ENCODE results near the gene CACNA1A. TPM values are rescaled to one million over a fixed set of nuclear protein-coding genes. Genes with fewer than 3 reads are reported as not detected.

CACNA1A gene
- total and polyA plus RNA-seq, 2 of the 13 experiments (the other 11 are each of a cell fraction or from before 2014, with no cell fraction given) = not detected

GRCh38 chr19:13195678-13196077 is 310.6 kb downstream of the CACNA1A start (continued):
- TF ChIP-seq ZNF687 (CRISPR knock-in tag; IDR thresholded peaks at IDR 0.05) (peak; percentile 34), JUND (CRISPR knock-in tag; IDR thresholded peaks at IDR 0.05) (no peak), TFAP4 (IDR thresholded peaks at IDR 0.05; ENCODE audit: borderline replicate concordance, low read depth) (peak; percentile 62; the same call in 1 of the 2 replicates), ZNF883 (CRISPR knock-in tag; IDR thresholded peaks at IDR 0.05; ENCODE audit: not compliant biosample characterization) (no peak), MTF1 (CRISPR knock-in tag; IDR thresholded peaks at IDR 0.05) (no peak), RARA (CRISPR knock-in tag; IDR thresholded peaks at IDR 0.05) (peak; percentile 60), SRSF4 (IDR thresholded peaks at IDR 0.05; ENCODE audit: low read depth, low read length, poor library complexity, severe bottlenecking) (no peak), TFE3 (CRISPR knock-in tag; IDR thresholded peaks at IDR 0.05) (0 out of 2 replicates have a peak, but pooled peaks have one; percentile 26), ZNF263 (CRISPR knock-in tag; IDR thresholded peaks at IDR 0.05) (no peak), NFKBIZ (CRISPR knock-in tag; IDR thresholded peaks at IDR 0.05) (no peak), CSRNP1 (CRISPR knock-in tag; IDR thresholded peaks at IDR 0.05) (no peak), ZSCAN30 (CRISPR knock-in tag; IDR thresholded peaks at IDR 0.05) (no peak), TBX2 (CRISPR knock-in tag; IDR thresholded peaks at IDR 0.05; ENCODE audit: borderline replicate concordance) (peak; percentile 23; the same call in 1 of the 2 replicates), WIZ (CRISPR knock-in tag; IDR thresholded peaks at IDR 0.05) (no peak), ETS1 (CRISPR knock-in tag; IDR thresholded peaks at IDR 0.05) (no peak), ZSCAN9 (CRISPR knock-in tag; IDR thresholded peaks at IDR 0.05; ENCODE audit: borderline replicate concordance) (0 out of 2 replicates have a peak, but pooled peaks have one; percentile 21), KLF16 (CRISPR knock-in tag; IDR thresholded peaks at IDR 0.05) (no peak), ISL2 (CRISPR knock-in tag; IDR thresholded peaks at IDR 0.05) (no peak), SOX6 (IDR thresholded peaks at IDR 0.05) (no peak), SOX6 (CRISPR knock-in tag; IDR thresholded peaks at IDR 0.05) (peak; percentile 27; the same call in 1 of the 2 replicates), PITX1 (CRISPR knock-in tag; IDR thresholded peaks at IDR 0.05) (no peak), MAFF (IDR thresholded peaks at IDR 0.05; ENCODE audit: low read depth, low read length) (no peak), ZNF234 (CRISPR knock-in tag; conservative IDR thresholded peaks at IDR 0.05) (no peak)

All from HepG2 (cell line).